ENCODE measurements around the gene SUN1. TPM values are rescaled to one million over a fixed set of nuclear protein-coding genes. Genes with fewer than 3 reads are reported as not detected.
A peak's percentile ranks its signal among the peaks of the same experiment; 100 is the strongest.

The SUN1 gene
- total RNA-seq, 4 donors from 2014 or later, result 225 to 475 (median 263) TPM

DNA sequence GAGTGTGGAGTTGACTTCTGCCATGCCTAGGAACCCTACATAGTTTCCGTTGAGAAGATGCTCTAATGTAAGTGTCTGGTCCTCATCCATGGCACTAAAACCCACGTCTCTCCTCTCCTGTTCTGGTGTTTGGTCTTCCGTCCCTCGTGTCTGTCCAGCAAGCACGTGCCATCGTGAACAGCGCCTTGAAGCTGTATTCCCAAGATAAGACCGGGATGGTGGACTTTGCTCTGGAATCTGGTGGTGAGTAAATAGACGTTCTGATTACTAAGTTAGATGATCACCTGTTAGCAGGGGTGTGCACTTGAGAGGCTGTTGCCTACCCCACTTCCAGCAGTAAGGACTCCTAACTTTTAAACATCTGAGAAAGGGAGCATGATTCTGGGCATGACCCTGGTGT is 28.9 kb downstream of the SUN1 start:
- no peaks in the 10 kb centered on the region for H3K27me3 ChIP-seq
- peaks cover 2% of the 10 kb centered on the region for H3K4me1 ChIP-seq
- no peaks in the 10 kb centered on the region for H3K9me3 ChIP-seq
- peaks cover 98% of the 10 kb centered on the region for H3K36me3 ChIP-seq
- WGBS, result 89% methylated on average over 9 of the region's 9 CpGs
- no peak for TF ChIP-seq POLR2A (IDR thresholded peaks at IDR 0.05)
- TF ChIP-seq, protein P1, sequence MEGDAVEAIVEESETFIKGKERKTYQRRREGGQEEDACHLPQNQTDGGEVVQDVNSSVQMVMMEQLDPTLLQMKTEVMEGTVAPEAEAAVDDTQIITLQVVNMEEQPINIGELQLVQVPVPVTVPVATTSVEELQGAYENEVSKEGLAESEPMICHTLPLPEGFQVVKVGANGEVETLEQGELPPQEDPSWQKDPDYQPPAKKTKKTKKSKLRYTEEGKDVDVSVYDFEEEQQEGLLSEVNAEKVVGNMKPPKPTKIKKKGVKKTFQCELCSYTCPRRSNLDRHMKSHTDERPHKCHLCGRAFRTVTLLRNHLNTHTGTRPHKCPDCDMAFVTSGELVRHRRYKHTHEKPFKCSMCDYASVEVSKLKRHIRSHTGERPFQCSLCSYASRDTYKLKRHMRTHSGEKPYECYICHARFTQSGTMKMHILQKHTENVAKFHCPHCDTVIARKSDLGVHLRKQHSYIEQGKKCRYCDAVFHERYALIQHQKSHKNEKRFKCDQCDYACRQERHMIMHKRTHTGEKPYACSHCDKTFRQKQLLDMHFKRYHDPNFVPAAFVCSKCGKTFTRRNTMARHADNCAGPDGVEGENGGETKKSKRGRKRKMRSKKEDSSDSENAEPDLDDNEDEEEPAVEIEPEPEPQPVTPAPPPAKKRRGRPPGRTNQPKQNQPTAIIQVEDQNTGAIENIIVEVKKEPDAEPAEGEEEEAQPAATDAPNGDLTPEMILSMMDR (IDR thresholded peaks at IDR 0.05), result no peak
- DNase-seq (ENCODE audit: low spot score in 2 of 2), result no peak
- H3K27ac ChIP-seq, result no peak overlapping the region
- H3K4me3 ChIP-seq, result no peak overlapping the region

DNA sequence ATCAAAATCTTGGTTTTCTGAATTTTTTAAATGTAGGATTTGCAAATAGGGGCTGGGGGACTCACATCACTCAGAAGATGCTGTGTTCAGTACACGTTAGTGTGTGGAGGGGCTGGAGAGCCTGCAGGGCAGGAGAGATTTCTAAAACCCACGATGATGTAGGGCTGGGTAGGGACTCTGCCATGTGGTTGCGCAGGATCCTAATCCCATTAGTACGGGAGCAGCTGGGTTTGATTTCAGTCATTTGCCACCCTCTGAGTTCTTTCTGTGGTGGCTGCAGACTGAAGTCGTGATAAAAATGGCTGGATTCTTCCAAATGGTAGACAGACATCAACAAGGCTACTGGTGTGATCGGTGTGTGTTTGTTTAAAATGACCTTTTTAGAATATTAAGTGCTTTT is 29.9 kb downstream of the SUN1 start:
- Histone ChIP-seq H3K9me3 (no peaks in the 10 kb centered on the region), H3K27me3 (no peaks in the 10 kb centered on the region), H3K4me1 (peaks cover 9% of the 10 kb centered on the region), H3K36me3 (peaks cover 97% of the 10 kb centered on the region), H3K27ac (no peak overlapping the region), H3K4me3 (no peak overlapping the region)
- WGBS, result 85% methylated on average over 6 of the region's 6 CpGs
- TF ChIP-seq, protein P1 (IDR thresholded peaks at IDR 0.05), result no peak
- no peak for TF ChIP-seq POLR2AphosphoS5 (IDR thresholded peaks at IDR 0.05)
- no peak for TF ChIP-seq EP300 (IDR thresholded peaks at IDR 0.05)
- TF ChIP-seq POLR2A (IDR thresholded peaks at IDR 0.05), result no peak
- no peak for DNase-seq (ENCODE audit: low spot score in 2 of 2)

DNA sequence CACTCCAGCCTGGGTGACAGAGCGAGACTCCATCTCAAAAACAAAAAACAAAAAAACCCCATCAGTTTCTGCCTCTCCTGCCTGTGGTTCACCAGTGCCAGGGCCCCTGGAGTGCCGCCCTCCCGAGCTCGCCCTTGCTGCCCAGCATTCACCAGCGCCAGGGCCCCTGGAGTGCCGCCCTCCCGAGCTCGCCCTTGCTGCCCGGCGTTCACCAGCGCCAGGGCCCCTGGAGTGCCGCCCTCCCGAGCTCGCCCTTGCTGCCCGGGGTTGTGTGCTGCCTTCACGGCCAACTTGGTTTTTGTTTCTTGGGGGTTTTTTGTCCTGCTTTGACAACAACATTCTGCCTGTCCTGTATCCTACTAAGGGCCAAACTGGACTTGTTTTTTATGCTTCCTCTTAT is 30.8 kb downstream of the SUN1 start:
- peaks cover 19% of the 10 kb centered on the region for H3K4me1 ChIP-seq
- peaks cover 92% of the 10 kb centered on the region for H3K36me3 ChIP-seq
- H3K9me3 ChIP-seq, result no peaks in the 10 kb centered on the region
- TF ChIP-seq POLR2AphosphoS5 (IDR thresholded peaks at IDR 0.05) (no peak), EP300 (IDR thresholded peaks at IDR 0.05) (no peak), POLR2A (IDR thresholded peaks at IDR 0.05) (no peak)
- TF ChIP-seq, protein P1 (IDR thresholded peaks at IDR 0.05), result no peak
- H3K27ac ChIP-seq, result no peak overlapping the region
- H3K4me3 ChIP-seq, result no peak overlapping the region
- no peak for DNase-seq (ENCODE audit: low spot score in 2 of 2)
- WGBS, result 87% methylated on average over 16 of the region's 16 CpGs
- H3K27me3 ChIP-seq, result no peaks in the 10 kb centered on the region

DNA sequence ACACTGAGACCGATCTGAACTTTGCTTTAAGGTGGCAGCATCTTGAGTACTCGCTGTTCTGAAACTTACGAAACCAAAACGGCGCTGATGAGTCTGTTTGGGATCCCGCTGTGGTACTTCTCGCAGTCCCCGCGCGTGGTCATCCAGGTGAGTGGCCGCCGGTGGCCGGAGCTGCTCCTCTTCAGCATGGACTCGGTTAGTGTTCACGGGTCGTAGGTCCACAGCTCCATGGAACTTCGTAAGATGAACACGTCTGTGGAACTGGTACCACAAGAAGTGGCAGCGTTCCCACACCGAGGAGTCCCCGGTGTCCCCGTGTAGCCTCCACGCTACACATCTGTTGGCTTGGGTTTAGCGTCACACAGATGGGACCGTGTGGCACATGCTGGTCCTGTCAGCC is 33.6 kb downstream of the SUN1 start:
- Histone ChIP-seq H3K9me3 (no peaks in the 10 kb centered on the region), H3K27me3 (no peaks in the 10 kb centered on the region), H3K27ac (peak overlapping the region; percentile 84), H3K4me3 (no peak overlapping the region), H3K36me3 (peaks cover 84% of the 10 kb centered on the region), H3K4me1 (peaks cover 25% of the 10 kb centered on the region)
- TF ChIP-seq, protein P1 (IDR thresholded peaks at IDR 0.05), result no peak
- no peak for TF ChIP-seq POLR2A (IDR thresholded peaks at IDR 0.05)
- no peak for TF ChIP-seq POLR2AphosphoS5 (IDR thresholded peaks at IDR 0.05)
- no peak for TF ChIP-seq EP300 (IDR thresholded peaks at IDR 0.05)
- 98% methylated on average over 25 of the region's 25 CpGs for WGBS
- no peak for DNase-seq (ENCODE audit: low spot score in 2 of 2)

DNA sequence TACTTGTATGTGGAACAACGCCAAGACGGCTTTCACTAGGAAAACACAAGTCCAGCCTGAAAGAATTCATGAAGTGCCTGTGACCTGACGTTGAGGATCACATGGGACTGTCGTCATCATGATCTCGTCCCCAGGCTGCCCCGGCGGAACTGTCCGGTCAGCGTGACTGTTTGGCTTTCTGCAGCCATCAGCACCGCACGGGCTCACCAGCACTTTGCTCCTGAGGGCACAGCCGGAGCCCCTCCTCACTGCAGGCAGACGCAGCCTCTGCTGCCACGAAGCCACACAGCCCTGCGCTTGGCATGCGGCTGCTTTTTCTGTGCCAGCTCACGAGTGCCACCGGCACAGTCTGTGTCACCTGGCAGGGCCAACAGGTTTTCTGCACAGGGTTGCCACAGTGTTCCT is 34.7 kb downstream of the SUN1 start:
- Histone ChIP-seq H3K4me1 (peaks cover 25% of the 10 kb centered on the region), H3K27me3 (no peaks in the 10 kb centered on the region), H3K9me3 (no peaks in the 10 kb centered on the region), H3K27ac (peak overlapping the region; percentile 84), H3K4me3 (no peak overlapping the region), H3K36me3 (peaks cover 84% of the 10 kb centered on the region)
- TF ChIP-seq EP300 (IDR thresholded peaks at IDR 0.05) (peak; percentile 91), POLR2AphosphoS5 (IDR thresholded peaks at IDR 0.05) (peak in 2 of 3 donors; percentile 7 to 73), POLR2A (IDR thresholded peaks at IDR 0.05) (no peak)
- WGBS, result 35% methylated on average over 12 of the region's 18 CpGs
- peak in 1 of 2 donors; percentile 84 for DNase-seq (ENCODE audit: low spot score in 2 of 2)

All from suprapubic skin (tissue), 4 donors.